HG03520 (cell line): ENCODE measurements around the gene PATJ.
"Not testable (repeated sequence)": the region's sequence is repeated elsewhere in the genome, so short reads cannot be mapped to it uniquely, and the experiment has no call there.

Source experiments
- ATAC-seq: cut with Tn5 transposase; IDR thresholded peaks from one replicate; pipeline ENCODE4 v1.9.1; 2021; ENCODE audit warnings: mild to moderate bottlenecking, moderate library complexity; ENCODE audit not compliant: unreplicated experiment

The PATJ gene

GRCh38 chr1:62198069-62198780 is 455.9 kb downstream of the PATJ start:
- no peak for ATAC-seq

- no peak for ATAC-seq
Observed at GRCh38 chr1:62198781-62199125, 456.5 kb downstream of the PATJ start.

GRCh38 chr1:62207187-62207586 is 464.9 kb downstream of the PATJ start:
- no peak for ATAC-seq

GRCh38 chr1:62208087-62208486 is 465.8 kb downstream of the PATJ start:
- no peak for ATAC-seq

GRCh38 chr1:62208970-62209369 is 466.7 kb downstream of the PATJ start:
- no peak for ATAC-seq

- ATAC-seq: no peak
Observed at GRCh38 chr1:62209931-62210595, 467.8 kb downstream of the PATJ start.

GRCh38 chr1:62210960-62211359 is 468.7 kb downstream of the PATJ start:
- ATAC-seq: no peak

- ATAC-seq: no peak
Observed at GRCh38 chr1:62212411-62212810, 470.1 kb downstream of the PATJ start.

- ATAC-seq: no peak
Observed at GRCh38 chr1:62213075-62213914, 471.0 kb downstream of the PATJ start.

- ATAC-seq: no peak
Observed at GRCh38 chr1:62218604-62219003, 476.3 kb downstream of the PATJ start.

GRCh38 chr1:62220456-62220855 is 478.2 kb downstream of the PATJ start:
- ATAC-seq: not testable (repeated sequence)

- ATAC-seq: no peak
Observed at GRCh38 chr1:62221171-62221570, 478.9 kb downstream of the PATJ start.

GRCh38 chr1:62222321-62222720 is 480.0 kb downstream of the PATJ start:
- ATAC-seq: no peak

- no peak for ATAC-seq
Observed at GRCh38 chr1:62224182-62224581, 481.9 kb downstream of the PATJ start.

GRCh38 chr1:62227496-62227895 is 485.2 kb downstream of the PATJ start:
- ATAC-seq: no peak
